Colon (tissue), 2 donors: ENCODE data around the gene ATP6V0A1.
"Not testable (repeated sequence)": the region's sequence is repeated elsewhere in the genome, so short reads cannot be mapped to it uniquely, and the experiment has no call there.

Source experiments
- FAIRE-seq: peaks from 2 replicates; lab custom pipeline; 2012; peaks lifted over from hg19 to GRCh38; lab: Jason Lieb, UNC
- donor health status: control.
- donor health status: control.

Gene ATP6V0A1

GRCh38 chr17:42438600-42439567 lies 19.8 kb upstream of the ATP6V0A1 start:
- no peak for FAIRE-seq

- no peak for FAIRE-seq
Measured at GRCh38 chr17:42441371-42442195, 17.1 kb upstream of the ATP6V0A1 start.

- no peak for FAIRE-seq
Measured at GRCh38 chr17:42442196-42442565, 16.5 kb upstream of the ATP6V0A1 start.

GRCh38 chr17:42449176-42449575 lies 9.5 kb upstream of the ATP6V0A1 start:
- FAIRE-seq: not testable (repeated sequence)

- not testable (repeated sequence) for FAIRE-seq
Measured at GRCh38 chr17:42449838-42450237, 8.8 kb upstream of the ATP6V0A1 start.

GRCh38 chr17:42451270-42451669 lies 7.4 kb upstream of the ATP6V0A1 start:
- FAIRE-seq: not testable (repeated sequence)

- no peak for FAIRE-seq
Measured at GRCh38 chr17:42453439-42453838, 5.2 kb upstream of the ATP6V0A1 start.

GRCh38 chr17:42454987-42455386 lies 3.7 kb upstream of the ATP6V0A1 start:
- not testable (repeated sequence) for FAIRE-seq

- FAIRE-seq: no peak
Measured at GRCh38 chr17:42456223-42457106, 2.2 kb upstream of the ATP6V0A1 start.

GRCh38 chr17:42457107-42457792 lies 1.4 kb upstream of the ATP6V0A1 start:
- FAIRE-seq: peak; percentile 14

- FAIRE-seq: no peak
Measured at GRCh38 chr17:42459256-42459800, 650 bp downstream of the ATP6V0A1 start.

GRCh38 chr17:42459801-42460281 lies 1.2 kb downstream of the ATP6V0A1 start:
- no peak for FAIRE-seq

- no peak for FAIRE-seq
Measured at GRCh38 chr17:42460371-42460770, 1.7 kb downstream of the ATP6V0A1 start.

- FAIRE-seq: no peak
Measured at GRCh38 chr17:42463976-42464400, 5.3 kb downstream of the ATP6V0A1 start.

- FAIRE-seq: no peak
Measured at GRCh38 chr17:42467889-42468288, 9.2 kb downstream of the ATP6V0A1 start.

- no peak for FAIRE-seq
Measured at GRCh38 chr17:42472709-42473521, 14.2 kb downstream of the ATP6V0A1 start.

GRCh38 chr17:42474276-42474675 lies 15.6 kb downstream of the ATP6V0A1 start:
- no peak for FAIRE-seq

GRCh38 chr17:42475121-42475520 lies 16.4 kb downstream of the ATP6V0A1 start:
- no peak for FAIRE-seq

GRCh38 chr17:42475835-42476234 lies 17.2 kb downstream of the ATP6V0A1 start:
- no peak for FAIRE-seq

GRCh38 chr17:42476411-42476810 lies 17.7 kb downstream of the ATP6V0A1 start:
- FAIRE-seq: no peak
